Upper lobe of right lung (tissue), 1 donor: Measurements from ENCODE around the gene ZNF407. TPM values are rescaled to one million over a fixed set of nuclear protein-coding genes. Genes with fewer than 3 reads are reported as not detected.

ENCODE experiments used
- ATAC-seq: fragments of 200-7000 bp; cut with Tn5 transposase; one replicate; pipeline ENCODE4 v1.9.1; 2020; ENCODE audit warnings: mild to moderate bottlenecking, moderate library complexity
- DNase-seq: peaks from one replicate; pipeline ENCODE4 v3.0.0-alpha.2; 2020
- H3K27ac ChIP-seq: fragments of 200-600 bp; one replicate; pipeline ENCODE4 v1.8.0; 2022
- H3K27me3 ChIP-seq: fragments of 200-600 bp; one replicate; pipeline ENCODE4 v1.8.0; 2022; ENCODE audit warnings: mild to moderate bottlenecking
- H3K36me3 ChIP-seq: fragments of 200-600 bp; one replicate; pipeline ENCODE4 v1.8.0; 2022
- H3K4me1 ChIP-seq: fragments of 200-600 bp; one replicate; pipeline ENCODE4 v1.8.0; 2022
- H3K4me3 ChIP-seq: fragments of 200-600 bp; one replicate; pipeline ENCODE4 v1.8.0; 2022; ENCODE audit warnings: mild to moderate bottlenecking
- H3K9me3 ChIP-seq: fragments of 200-600 bp; one replicate; pipeline ENCODE4 v1.8.0; 2022
- intact Hi-C: fragments of 100-400 bp; cut with DNase I; formaldehyde crosslinking; loops from one replicate; pipeline ENCODE4 v1.11.0; 2022
- total RNA-seq: library from RNA; stranded (reverse); fragmentation: NEBNext Ultra II Directional; extraction: Animal tissue kit (Norgen Biotek cat#: 25700); gene quantifications from one replicate; pipeline ENCODE4 v1.2.1, GENCODE V29; 2021
- TF ChIP-seq, protein P1 (sequence below): fragments of 200-600 bp; IDR thresholded peaks from one replicate; pipeline ENCODE4 v1.8.0; 2022; ENCODE audit warnings: antibody characterized with exemption
- donor health status: DM: no; HTN: yes; CAD: no; lungs with severe emphysema.

The ZNF407 gene
- total RNA-seq, 1 donor from 2014 or later: 18.4 TPM

DNA sequence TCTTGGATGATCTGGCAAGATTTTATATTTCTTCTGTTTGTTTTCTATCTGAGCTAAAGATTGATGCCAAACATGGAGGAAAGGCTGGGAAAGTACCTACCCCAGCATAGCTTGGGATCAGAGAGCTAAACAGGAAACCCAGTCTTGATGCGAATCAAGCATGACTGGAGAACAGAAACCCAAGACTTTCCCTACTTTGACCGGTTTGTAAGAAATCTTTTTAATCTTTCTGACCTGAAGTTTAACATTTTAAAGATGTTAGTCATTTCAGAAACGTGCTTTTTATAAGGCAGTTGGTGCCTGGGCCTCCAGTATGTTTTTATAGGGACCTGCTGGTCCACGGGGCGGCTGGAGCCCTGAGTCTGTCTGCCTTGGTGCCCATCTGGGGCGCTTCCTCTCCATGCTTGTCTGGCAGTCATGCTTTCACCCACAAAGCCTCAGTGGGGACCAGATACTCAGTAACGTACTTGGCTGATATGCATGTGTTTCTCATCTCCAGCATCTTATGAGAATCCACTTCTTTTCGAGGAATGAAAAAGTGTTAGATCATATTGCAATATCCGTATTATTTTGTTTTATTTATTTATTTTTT is 344.7 kb downstream of the ZNF407 start:
- no peak overlapping the region for H3K27ac ChIP-seq
- H3K4me1 ChIP-seq: peaks cover 9% of the 10 kb centered on the region
- no peaks in the 10 kb centered on the region for H3K9me3 ChIP-seq
- ATAC-seq (no peak), DNase-seq (no peak)
- H3K4me3 ChIP-seq: no peak overlapping the region
- H3K36me3 ChIP-seq: no peaks in the 10 kb centered on the region
- intact Hi-C loops: no loop called here
- H3K27me3 ChIP-seq: no peaks in the 10 kb centered on the region
- TF ChIP-seq, protein P1, sequence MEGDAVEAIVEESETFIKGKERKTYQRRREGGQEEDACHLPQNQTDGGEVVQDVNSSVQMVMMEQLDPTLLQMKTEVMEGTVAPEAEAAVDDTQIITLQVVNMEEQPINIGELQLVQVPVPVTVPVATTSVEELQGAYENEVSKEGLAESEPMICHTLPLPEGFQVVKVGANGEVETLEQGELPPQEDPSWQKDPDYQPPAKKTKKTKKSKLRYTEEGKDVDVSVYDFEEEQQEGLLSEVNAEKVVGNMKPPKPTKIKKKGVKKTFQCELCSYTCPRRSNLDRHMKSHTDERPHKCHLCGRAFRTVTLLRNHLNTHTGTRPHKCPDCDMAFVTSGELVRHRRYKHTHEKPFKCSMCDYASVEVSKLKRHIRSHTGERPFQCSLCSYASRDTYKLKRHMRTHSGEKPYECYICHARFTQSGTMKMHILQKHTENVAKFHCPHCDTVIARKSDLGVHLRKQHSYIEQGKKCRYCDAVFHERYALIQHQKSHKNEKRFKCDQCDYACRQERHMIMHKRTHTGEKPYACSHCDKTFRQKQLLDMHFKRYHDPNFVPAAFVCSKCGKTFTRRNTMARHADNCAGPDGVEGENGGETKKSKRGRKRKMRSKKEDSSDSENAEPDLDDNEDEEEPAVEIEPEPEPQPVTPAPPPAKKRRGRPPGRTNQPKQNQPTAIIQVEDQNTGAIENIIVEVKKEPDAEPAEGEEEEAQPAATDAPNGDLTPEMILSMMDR: no peak

DNA sequence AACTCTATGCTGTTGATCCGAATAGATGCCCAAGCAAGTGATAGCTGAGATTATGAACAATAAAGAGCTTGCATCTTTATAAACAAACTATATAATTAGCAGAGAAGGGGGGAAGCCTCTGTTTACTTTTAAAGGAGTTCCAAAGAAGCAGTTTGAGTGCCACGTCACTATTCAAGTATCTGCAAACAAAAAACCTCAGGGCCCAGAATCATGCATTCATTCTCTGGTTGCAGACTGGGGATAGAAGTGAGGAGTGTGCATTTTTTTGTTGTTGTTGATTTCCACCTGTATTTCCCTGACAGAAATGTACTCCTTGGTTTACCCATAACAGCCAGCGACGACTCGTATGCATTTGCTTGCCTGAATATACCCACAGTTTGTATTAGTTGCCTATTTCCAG is 347.0 kb downstream of the ZNF407 start:
- intact Hi-C loops: no loop called here
- TF ChIP-seq, protein P1: no peak
- Histone ChIP-seq H3K9me3 (no peaks in the 10 kb centered on the region), H3K4me1 (peaks cover 9% of the 10 kb centered on the region), H3K27ac (no peak overlapping the region), H3K4me3 (no peak overlapping the region), H3K27me3 (no peaks in the 10 kb centered on the region), H3K36me3 (no peaks in the 10 kb centered on the region)
- DNase-seq: no peak
- ATAC-seq: peak; percentile 49

DNA sequence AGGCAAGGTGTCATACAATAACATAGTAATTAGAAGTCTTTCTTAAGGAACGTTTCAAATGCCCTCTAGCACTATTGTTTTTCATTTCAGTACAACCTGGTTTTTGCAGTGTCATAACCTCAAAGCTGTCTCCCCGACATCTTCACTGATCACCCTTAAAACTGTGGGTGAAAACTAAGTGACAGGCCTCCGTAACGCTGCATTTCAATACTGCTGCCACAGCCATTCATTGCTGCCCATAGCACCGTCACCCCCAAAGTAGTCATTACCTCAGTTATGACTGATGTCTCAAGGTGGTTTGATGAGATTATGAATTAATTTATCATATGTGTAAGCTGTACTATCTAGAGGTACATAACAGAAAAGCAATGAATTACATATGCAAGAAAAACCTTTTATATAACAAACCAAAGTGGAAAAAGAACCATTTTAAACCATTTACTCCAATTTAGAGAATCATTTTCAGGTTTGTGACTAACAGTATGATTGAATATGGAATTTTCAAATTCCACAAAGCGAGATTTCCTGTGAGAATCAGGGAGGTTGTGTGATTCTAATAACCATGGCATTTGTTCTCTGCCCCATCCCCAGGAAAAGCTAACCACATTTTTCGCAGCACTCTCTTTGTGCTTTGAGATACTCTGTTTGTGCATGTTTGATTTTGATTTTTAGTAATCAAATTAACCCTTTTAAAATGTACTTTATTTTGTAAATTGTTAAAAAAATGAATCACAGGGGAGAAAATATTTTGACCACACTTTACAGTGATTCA is 348.3 kb downstream of the ZNF407 start:
- Histone ChIP-seq H3K27me3 (no peaks in the 10 kb centered on the region), H3K9me3 (no peaks in the 10 kb centered on the region), H3K36me3 (no peaks in the 10 kb centered on the region), H3K4me1 (peaks cover 16% of the 10 kb centered on the region), H3K4me3 (no peak overlapping the region), H3K27ac (no peak overlapping the region)
- DNase-seq (no peak), ATAC-seq (no peak)
- TF ChIP-seq, protein P1: no peak
- intact Hi-C loops: no loop called here

DNA sequence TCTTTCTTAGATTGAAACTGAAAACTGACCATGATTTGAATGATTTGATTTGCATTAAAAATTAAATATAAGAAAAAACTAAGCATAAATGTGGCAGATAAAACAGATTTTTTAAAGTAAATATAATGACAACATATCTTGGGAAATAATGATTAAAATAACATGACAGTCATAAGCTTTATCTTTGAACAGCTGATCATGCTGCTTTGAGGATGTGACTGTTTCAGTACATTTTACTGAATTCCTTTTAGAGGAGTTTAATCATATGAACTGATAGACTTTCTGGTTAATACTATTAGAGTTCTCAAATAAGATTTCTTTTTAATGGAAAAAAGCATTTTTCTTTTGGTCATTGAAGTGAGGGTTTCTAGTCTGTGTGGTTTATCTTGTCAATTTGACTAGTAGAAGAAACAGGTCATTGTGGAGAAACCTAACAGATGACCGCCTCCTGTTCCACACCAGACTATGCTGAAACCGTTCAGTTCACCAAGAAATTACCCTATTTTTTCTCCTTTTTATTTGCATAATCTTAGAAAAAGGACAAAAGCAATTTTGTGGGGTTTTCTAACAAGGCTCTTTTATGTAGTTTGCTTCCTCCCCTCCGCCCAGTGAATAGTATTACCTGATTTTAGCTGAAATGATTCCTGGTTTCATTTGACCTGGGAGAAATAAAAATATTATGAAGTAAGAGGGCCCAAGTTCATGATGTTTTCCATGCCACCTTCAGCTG is 349.1 kb downstream of the ZNF407 start:
- Histone ChIP-seq H3K4me3 (no peak overlapping the region), H3K36me3 (no peaks in the 10 kb centered on the region), H3K27ac (no peak overlapping the region), H3K4me1 (peaks cover 25% of the 10 kb centered on the region), H3K9me3 (no peaks in the 10 kb centered on the region), H3K27me3 (no peaks in the 10 kb centered on the region)
- intact Hi-C loops: no loop called here
- ATAC-seq (no peak), DNase-seq (no peak)
- TF ChIP-seq, protein P1: no peak

DNA sequence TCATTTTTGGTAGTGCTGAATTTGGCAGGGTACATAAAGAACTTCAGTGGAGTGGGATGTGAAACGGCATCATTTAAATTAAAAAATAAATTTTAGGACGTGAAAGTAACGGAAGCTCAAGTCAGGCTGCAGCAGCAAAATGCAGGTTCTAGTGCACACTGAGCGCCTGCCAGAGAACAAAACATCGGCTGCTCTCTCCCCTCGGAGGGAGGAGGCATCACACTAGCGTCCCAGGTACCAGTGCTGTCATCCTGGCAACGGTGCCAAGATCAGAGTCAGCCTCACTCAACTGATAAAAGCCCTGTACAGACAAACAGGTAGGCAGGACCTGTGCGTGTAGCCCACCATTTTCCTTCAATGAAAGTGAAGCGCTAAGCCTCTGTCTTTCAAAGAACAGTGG is 349.7 kb downstream of the ZNF407 start:
- Histone ChIP-seq H3K27me3 (no peaks in the 10 kb centered on the region), H3K36me3 (no peaks in the 10 kb centered on the region), H3K27ac (no peak overlapping the region), H3K4me3 (no peak overlapping the region), H3K4me1 (peaks cover 25% of the 10 kb centered on the region), H3K9me3 (no peaks in the 10 kb centered on the region)
- DNase-seq (no peak), ATAC-seq (no peak)
- intact Hi-C loops: no loop called here
- TF ChIP-seq, protein P1: no peak
